GM19035 (cell line): Measurements from ENCODE around the gene SKIC2.
"Not testable (repeated sequence)": the region's sequence is repeated elsewhere in the genome, so short reads cannot be mapped to it uniquely, and the experiment has no call there.

Experiments
- ATAC-seq: cut with Tn5 transposase; IDR thresholded peaks from one replicate; pipeline ENCODE4 v1.9.1; 2021; ENCODE audit not compliant: unreplicated experiment

SKIC2 gene

GRCh38 chr6:32003301-32003700 is 44.3 kb downstream of the SKIC2 start:
- not testable (repeated sequence) for ATAC-seq

- ATAC-seq = not testable (repeated sequence)
Measured at GRCh38 chr6:32004393-32004792, 45.4 kb downstream of the SKIC2 start.

GRCh38 chr6:32004864-32005537 is 46.0 kb downstream of the SKIC2 start:
- ATAC-seq = not testable (repeated sequence)

- ATAC-seq = not testable (repeated sequence)
Measured at GRCh38 chr6:32005538-32005880, 46.5 kb downstream of the SKIC2 start.

- ATAC-seq = not testable (repeated sequence)
Measured at GRCh38 chr6:32005991-32006529, 47.1 kb downstream of the SKIC2 start.

- ATAC-seq = not testable (repeated sequence)
Measured at GRCh38 chr6:32007086-32007485, 48.1 kb downstream of the SKIC2 start.

- not testable (repeated sequence) for ATAC-seq
Measured at GRCh38 chr6:32008037-32008436, 49.1 kb downstream of the SKIC2 start.

GRCh38 chr6:32008616-32009015 is 49.6 kb downstream of the SKIC2 start:
- not testable (repeated sequence) for ATAC-seq

GRCh38 chr6:32009537-32009936 is 50.6 kb downstream of the SKIC2 start:
- not testable (repeated sequence) for ATAC-seq

GRCh38 chr6:32010856-32011530 is 52.0 kb downstream of the SKIC2 start:
- ATAC-seq = not testable (repeated sequence)

- ATAC-seq = not testable (repeated sequence)
Measured at GRCh38 chr6:32012941-32013617, 54.1 kb downstream of the SKIC2 start.

GRCh38 chr6:32013738-32014137 is 54.8 kb downstream of the SKIC2 start:
- ATAC-seq = not testable (repeated sequence)

GRCh38 chr6:32014547-32014946 is 55.6 kb downstream of the SKIC2 start, which contains the start of gene C4B:
Gene C4B, plus strand, starts transcription at chr6:32014795. Its CDS starts 51 bp downstream, at chr6:32014846.
- not testable (repeated sequence) for ATAC-seq
